Chondrocyte (in vitro differentiated cells): Measurements from ENCODE around the gene PJVK. TPM values are rescaled to one million over a fixed set of nuclear protein-coding genes. Genes with fewer than 3 reads are reported as not detected.

Experiments used
- DNase-seq: peaks from one replicate; pipeline ENCODE4 v3.0.0; 2021; ENCODE audit warnings: mixed read lengths, low spot score
- H3K27ac Mint-ChIP-seq: one replicate; pipeline ENCODE4 v1.8.0; 2021; ENCODE audit warnings: mild to moderate bottlenecking, moderate library complexity, mixed read lengths; ENCODE audit not compliant: unreplicated experiment
- H3K27me3 Mint-ChIP-seq: 2 replicates; pipeline ENCODE4 v1.8.0; 2021; ENCODE audit warnings: low read depth, mixed read lengths
- H3K36me3 Mint-ChIP-seq: 2 replicates; pipeline ENCODE4 v1.8.0; 2021; ENCODE audit warnings: low read depth, mixed read lengths
- H3K4me1 Mint-ChIP-seq: 2 replicates; pipeline ENCODE4 v1.8.0; 2021; ENCODE audit warnings: low read depth, mild to moderate bottlenecking, mixed read lengths
- H3K4me3 Mint-ChIP-seq: one replicate; pipeline ENCODE4 v1.8.0; 2021; ENCODE audit warnings: mild to moderate bottlenecking, moderate library complexity, mixed read lengths; ENCODE audit not compliant: unreplicated experiment
- H3K9me3 Mint-ChIP-seq: 2 replicates; pipeline ENCODE4 v1.8.0; 2021; ENCODE audit warnings: low read depth, mixed read lengths
- total RNA-seq: library from RNA; stranded (reverse); gene quantifications from 3 replicates; pipeline ENCODE4 v1.2.1, GENCODE V29; 2021
- TF ChIP-seq, protein P1 (sequence below): fragments of 200-600 bp; sonication (generic); IDR thresholded peaks from 2 replicates; pipeline ENCODE4 v1.5.0; 2021; ENCODE audit warnings: antibody characterized with exemption, mild to moderate bottlenecking, moderate library complexity

The PJVK gene
- total RNA-seq, 1 donor from 2014 or later = 4.2 TPM

DNA sequence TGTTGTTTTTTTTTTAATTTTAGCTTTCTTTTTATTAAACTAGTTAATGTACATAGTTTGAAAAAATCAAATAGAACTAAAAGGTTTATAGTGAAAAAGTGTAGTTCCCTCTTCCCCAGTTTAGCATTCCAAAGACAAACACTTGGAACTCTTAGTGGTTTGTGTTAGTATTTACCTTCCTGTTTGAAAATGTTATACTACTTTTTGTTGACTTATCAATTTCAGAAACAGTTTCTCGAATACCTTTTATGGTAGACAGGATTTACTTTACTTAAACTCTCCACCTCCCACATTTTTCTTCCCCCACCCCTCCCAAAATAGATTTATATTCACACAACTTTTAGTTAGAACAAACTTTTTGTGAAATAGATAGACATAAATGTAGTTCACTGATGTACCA is 55.8 kb downstream of the PJVK start:
- TF ChIP-seq, protein P1, sequence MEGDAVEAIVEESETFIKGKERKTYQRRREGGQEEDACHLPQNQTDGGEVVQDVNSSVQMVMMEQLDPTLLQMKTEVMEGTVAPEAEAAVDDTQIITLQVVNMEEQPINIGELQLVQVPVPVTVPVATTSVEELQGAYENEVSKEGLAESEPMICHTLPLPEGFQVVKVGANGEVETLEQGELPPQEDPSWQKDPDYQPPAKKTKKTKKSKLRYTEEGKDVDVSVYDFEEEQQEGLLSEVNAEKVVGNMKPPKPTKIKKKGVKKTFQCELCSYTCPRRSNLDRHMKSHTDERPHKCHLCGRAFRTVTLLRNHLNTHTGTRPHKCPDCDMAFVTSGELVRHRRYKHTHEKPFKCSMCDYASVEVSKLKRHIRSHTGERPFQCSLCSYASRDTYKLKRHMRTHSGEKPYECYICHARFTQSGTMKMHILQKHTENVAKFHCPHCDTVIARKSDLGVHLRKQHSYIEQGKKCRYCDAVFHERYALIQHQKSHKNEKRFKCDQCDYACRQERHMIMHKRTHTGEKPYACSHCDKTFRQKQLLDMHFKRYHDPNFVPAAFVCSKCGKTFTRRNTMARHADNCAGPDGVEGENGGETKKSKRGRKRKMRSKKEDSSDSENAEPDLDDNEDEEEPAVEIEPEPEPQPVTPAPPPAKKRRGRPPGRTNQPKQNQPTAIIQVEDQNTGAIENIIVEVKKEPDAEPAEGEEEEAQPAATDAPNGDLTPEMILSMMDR = no peak
- H3K27ac Mint-ChIP-seq = no peak overlapping the region
- peaks cover 14% of the 10 kb centered on the region for H3K36me3 Mint-ChIP-seq
- no peaks in the 10 kb centered on the region for H3K27me3 Mint-ChIP-seq
- no peaks in the 10 kb centered on the region for H3K4me1 Mint-ChIP-seq
- H3K9me3 Mint-ChIP-seq = no peaks in the 10 kb centered on the region
- no peak for DNase-seq
- H3K4me3 Mint-ChIP-seq = no peak overlapping the region

DNA sequence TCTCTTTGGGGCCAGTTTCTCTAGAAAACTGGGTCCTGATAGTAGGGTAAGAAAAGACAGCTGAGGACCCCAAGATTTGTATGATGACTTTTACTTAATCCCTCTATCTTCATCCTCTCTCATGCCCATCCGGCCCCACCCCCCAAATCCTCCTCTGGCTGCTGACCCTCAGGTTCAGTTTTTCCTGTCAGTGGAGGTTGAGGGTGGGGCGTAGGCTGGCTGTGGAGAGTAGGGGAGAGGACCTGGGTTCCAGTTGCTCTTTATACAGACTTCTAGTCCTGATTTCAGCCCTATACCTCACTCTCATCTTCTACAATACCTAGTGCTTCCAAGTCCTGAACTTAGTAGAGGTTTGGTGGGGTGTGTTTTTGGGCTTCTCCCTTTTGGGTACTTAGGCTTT is 57.5 kb downstream of the PJVK start:
- H3K4me1 Mint-ChIP-seq = peaks cover 2% of the 10 kb centered on the region
- no peak overlapping the region for H3K4me3 Mint-ChIP-seq
- TF ChIP-seq, protein P1 = no peak
- no peaks in the 10 kb centered on the region for H3K27me3 Mint-ChIP-seq
- DNase-seq = no peak
- H3K9me3 Mint-ChIP-seq = no peaks in the 10 kb centered on the region
- peaks cover 10% of the 10 kb centered on the region for H3K36me3 Mint-ChIP-seq
- H3K27ac Mint-ChIP-seq = no peak overlapping the region

DNA sequence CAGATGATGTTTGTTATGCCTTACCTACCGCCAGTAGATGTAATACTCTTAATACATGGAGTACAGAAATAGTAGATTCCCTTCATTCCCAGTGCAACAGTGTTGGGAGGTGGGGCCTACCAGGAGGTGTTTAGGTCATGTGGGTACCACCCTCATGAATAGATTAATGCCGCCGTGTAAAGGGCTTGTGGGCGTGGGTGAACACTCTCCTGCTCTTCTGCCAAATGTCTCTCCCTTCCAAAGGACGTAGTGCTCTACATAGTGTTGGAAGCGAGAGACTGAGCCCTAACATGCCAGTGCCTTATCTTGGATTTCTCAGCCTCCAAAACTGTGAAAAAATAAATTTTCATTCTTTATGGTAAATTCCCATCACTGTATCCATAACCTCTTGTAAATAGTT is 59.2 kb downstream of the PJVK start:
- H3K9me3 Mint-ChIP-seq = no peaks in the 10 kb centered on the region
- peaks cover 2% of the 10 kb centered on the region for H3K4me1 Mint-ChIP-seq
- DNase-seq = no peak
- TF ChIP-seq, protein P1 = no peak
- H3K27ac Mint-ChIP-seq = no peak overlapping the region
- H3K36me3 Mint-ChIP-seq = peaks cover 10% of the 10 kb centered on the region
- no peaks in the 10 kb centered on the region for H3K27me3 Mint-ChIP-seq
- no peak overlapping the region for H3K4me3 Mint-ChIP-seq

Other genes starting within 250 kb of the PJVK start
- 42.8 to 48.8 TPM (median 48.8 TPM) in 3 replicates for gene PRKRA, start 203 bp upstream of the PJVK start, total RNA-seq
- 41.7 to 62.5 TPM (median 44.3 TPM) in 3 replicates for gene FKBP7, start 27.2 kb downstream of the PJVK start, total RNA-seq
- 34.9 to 39.4 TPM (median 36.4 TPM) in 3 replicates for gene PLEKHA3, start 29.1 kb downstream of the PJVK start, total RNA-seq